H1 (cell line): Measurements from ENCODE around the gene TIMM23. TPM values are rescaled to one million over a fixed set of nuclear protein-coding genes. Genes with fewer than 3 reads are reported as not detected.

Experiments
- CTCF ChIA-PET: fragments of 300-600 bp; sonication (Branson Sonifier 250); formaldehyde crosslinking; loops from one replicate; lab custom pipeline; 2021; ENCODE audit not compliant: partially characterized antibody; lab: Charles Lee
- POLR2A ChIA-PET: fragments of 300-600 bp; sonication (Branson Sonifier 250); formaldehyde crosslinking; loops from one replicate; lab custom pipeline; 2021; ENCODE audit warnings: inconsistent platforms; ENCODE audit not compliant: partially characterized antibody; lab: Charles Lee
- DNase-seq, 2 experiments: peaks; one replicate each; pipeline versions ENCODE4 v3.0.0 to v3.0.0-alpha.2; 2010 to 2022; ENCODE audit warnings: low spot score in 2 of 2, low read depth in 1 of 2, mixed read lengths in 1 of 2
- FAIRE-seq: peaks from 2 replicates; lab custom pipeline; 2011; peaks lifted over from hg19 to GRCh38; lab: Jason Lieb, UNC
- H2AFZ ChIP-seq: 2 replicates; pipeline ENCODE4 v1.8.1; 2012; ENCODE audit warnings: low read length, inconsistent platforms
- H2AK5ac ChIP-seq: 2 replicates; pipeline ENCODE4 v1.6.1; 2013; ENCODE audit warnings: low read depth, low read length
- H2BK120ac ChIP-seq: replicated peaks from 2 replicates; pipeline ENCODE3; 2013; ENCODE audit warnings: low read depth, low read length, inconsistent platforms
- H2BK12ac ChIP-seq: 2 replicates; pipeline ENCODE4 v1.6.1; 2013; ENCODE audit warnings: low read depth, low read length
- H2BK15ac ChIP-seq: 2 replicates; pipeline ENCODE4 v1.6.1; 2013; ENCODE audit warnings: low read length
- H2BK20ac ChIP-seq: 2 replicates; pipeline ENCODE4 v1.6.1; 2013; ENCODE audit warnings: low read length
- H2BK5ac ChIP-seq: 2 replicates; pipeline ENCODE4 v1.6.1; 2013; ENCODE audit warnings: low read depth, low read length
- H3K14ac ChIP-seq: 2 replicates; pipeline ENCODE4 v1.6.1; 2013; ENCODE audit warnings: inconsistent platforms; ENCODE audit not compliant: insufficient read length
- H3K18ac ChIP-seq: 2 replicates; pipeline ENCODE4 v1.6.1; 2013; ENCODE audit warnings: low read length; ENCODE audit errors: extremely low read depth
- H3K23ac ChIP-seq: 2 replicates; pipeline ENCODE4 v1.6.1; 2013; ENCODE audit warnings: inconsistent platforms; ENCODE audit not compliant: insufficient read length
- H3K23me2 ChIP-seq: 2 replicates; pipeline ENCODE4 v1.6.1; 2013; ENCODE audit warnings: low read depth, low read length
- H3K27ac ChIP-seq: 2 replicates; pipeline ENCODE4 v1.6.1; 2011; ENCODE audit warnings: low read depth, low read length, inconsistent platforms
- H3K27me3 ChIP-seq, 4 experiments: replicated peaks in 1 of 4; 1 replicate in 1 of 4; 2 replicates in 3 of 4; pipeline versions ENCODE4 v1.6.1 to v1.8.1; 2011 to 2013; ENCODE audit warnings: low read length in 3 of 4, mild to moderate bottlenecking in 3 of 4, inconsistent platforms in 2 of 4, mixed read lengths in 2 of 4, moderate library complexity in 1 of 4; ENCODE audit not compliant: control insufficient read depth in 3 of 4, insufficient read depth in 3 of 4; ENCODE audit errors: extremely low read depth in 1 of 4
- H3K36me3 ChIP-seq, 4 experiments: 2 replicates each; pipeline versions ENCODE4 v1.6.1 to v1.8.1; 2011 to 2013; ENCODE audit warnings: mild to moderate bottlenecking in 4 of 4, low read length in 3 of 4, moderate library complexity in 2 of 4, control low read depth in 1 of 4, inconsistent platforms in 1 of 4; ENCODE audit not compliant: insufficient read depth in 4 of 4, control insufficient read depth in 2 of 4
- H3K4ac ChIP-seq: replicated peaks from 2 replicates; pipeline ENCODE3; 2013; ENCODE audit warnings: low read length, low read depth, mixed read lengths, inconsistent platforms; ENCODE audit not compliant: insufficient read length
- H3K4me1 ChIP-seq, 4 experiments: replicated peaks in 1 of 4; 1 replicate in 1 of 4; 2 replicates in 3 of 4; pipeline versions ENCODE4 v1.6.1 to v1.8.1; 2011 to 2013; ENCODE audit warnings: low read length in 3 of 4, inconsistent platforms in 2 of 4, mixed read lengths in 1 of 4; ENCODE audit not compliant: insufficient read depth in 4 of 4, control insufficient read depth in 3 of 4
- H3K4me2 ChIP-seq, 2 experiments: 2 replicates each; pipeline versions ENCODE4 v1.6.1 to v1.8.1; 2011 to 2013; ENCODE audit warnings: low read depth in 2 of 2, low read length in 2 of 2, control low read depth in 1 of 2, inconsistent platforms in 1 of 2, mild to moderate bottlenecking in 1 of 2; ENCODE audit not compliant: insufficient read depth in 1 of 2
- H3K4me3 ChIP-seq, 4 experiments: fragments of 200-600, 300-600 bp in 1 of 4; sonication (generic), shearing (Covaris generic), sonication (Bioruptor Twin) in 1 of 4; 2 replicates each; pipeline versions ENCODE4 v1.5.1 to v1.8.1; 2011 to 2016; ENCODE audit warnings: low read length in 4 of 4, low read depth in 3 of 4, control low read depth in 2 of 4, inconsistent platforms in 2 of 4, mild to moderate bottlenecking in 2 of 4, mixed read lengths in 1 of 4, moderate library complexity in 1 of 4; ENCODE audit not compliant: insufficient read depth in 2 of 4; ENCODE audit errors: extremely low read depth in 1 of 4
- H3K56ac ChIP-seq: replicated peaks from 2 replicates; pipeline ENCODE3; 2013; ENCODE audit warnings: low read depth, mild to moderate bottlenecking, mixed read lengths, low read length, inconsistent platforms; ENCODE audit not compliant: insufficient read length
- H3K79me1 ChIP-seq: 2 replicates; pipeline ENCODE4 v1.6.1; 2013; ENCODE audit warnings: low read depth, low read length, control low read depth
- H3K79me2 ChIP-seq, 2 experiments: 2 replicates each; pipeline versions ENCODE4 v1.6.1 to v1.8.1; 2012 to 2013; ENCODE audit warnings: low read length in 2 of 2, mild to moderate bottlenecking in 2 of 2, inconsistent platforms in 1 of 2; ENCODE audit not compliant: insufficient read depth in 2 of 2, control insufficient read depth in 1 of 2
- H3K9ac ChIP-seq, 4 experiments: replicated peaks in 1 of 4; 1 replicate in 1 of 4; 2 replicates in 3 of 4; pipeline versions ENCODE4 v1.6.1 to v1.8.1; 2011 to 2013; ENCODE audit warnings: low read depth in 3 of 4, low read length in 3 of 4, control low read depth in 2 of 4, mild to moderate bottlenecking in 2 of 4, moderate library complexity in 2 of 4, inconsistent platforms in 1 of 4; ENCODE audit errors: extremely low read depth in 1 of 4
- H3K9me3 ChIP-seq, 2 experiments: 2 replicates each; pipeline versions ENCODE4 v1.6.1 to v1.8.1; 2012 to 2013; ENCODE audit warnings: mild to moderate bottlenecking in 2 of 2, moderate library complexity in 2 of 2, control low read depth in 1 of 2, inconsistent platforms in 1 of 2, low read depth in 1 of 2, low read length in 1 of 2, mixed read lengths in 1 of 2; ENCODE audit not compliant: insufficient read depth in 2 of 2
- H4K20me1 ChIP-seq, 2 experiments: replicated peaks in 1 of 2; 2 replicates each; pipeline versions ENCODE3 to v1.8.1; 2011 to 2013; ENCODE audit warnings: inconsistent platforms in 2 of 2, low read length in 2 of 2, mild to moderate bottlenecking in 1 of 2; ENCODE audit not compliant: insufficient read depth in 2 of 2, control insufficient read depth in 1 of 2
- H4K5ac ChIP-seq: 2 replicates; pipeline ENCODE4 v1.6.1; 2013; ENCODE audit warnings: low read length, low read depth, mixed read lengths, inconsistent platforms; ENCODE audit not compliant: insufficient read length
- H4K8ac ChIP-seq: 2 replicates; pipeline ENCODE4 v1.8.0; 2013; ENCODE audit warnings: mild to moderate bottlenecking, moderate library complexity, low read length, inconsistent platforms; ENCODE audit not compliant: insufficient read depth; ENCODE audit errors: extremely low read depth
- H4K91ac ChIP-seq: replicated peaks from 2 replicates; pipeline ENCODE3; 2013; ENCODE audit warnings: low read length, mixed read lengths, inconsistent platforms; ENCODE audit not compliant: insufficient read length
- BACH1 ChIP-seq: IDR thresholded peaks from 2 replicates; pipeline ENCODE4 v1.6.1; 2012; ENCODE audit warnings: low read length, improper control_type of control experiment
- CBX8 ChIP-seq: fragments of 300-800, 300-1000 bp; sonication (generic); IDR thresholded peaks from 2 replicates; pipeline ENCODE4 v1.7.1; 2016; ENCODE audit warnings: low read depth, low read length, borderline replicate concordance
- CHD1 ChIP-seq: IDR thresholded peaks from 2 replicates; pipeline ENCODE4 v1.6.1; 2012; ENCODE audit warnings: low read depth, low read length, improper control_type of control experiment
- CREB1 ChIP-seq: IDR thresholded peaks from 2 replicates; pipeline ENCODE4 v1.6.1; 2012; ENCODE audit warnings: inconsistent platforms
- HDAC6 ChIP-seq: IDR thresholded peaks from one replicate; pipeline ENCODE4 v1.7.1; 2012; ENCODE audit warnings: low read depth, mild to moderate bottlenecking, inconsistent platforms, low read length, moderate library complexity
- PHF8 ChIP-seq: fragments of 200-600 bp; sonication (generic); conservative IDR thresholded peaks from 2 replicates; pipeline ENCODE4 v1.7.1; 2012; ENCODE audit warnings: low read depth, mild to moderate bottlenecking, inconsistent platforms, low read length, moderate library complexity
- RBBP5 ChIP-seq: IDR thresholded peaks from 2 replicates; pipeline ENCODE4 v1.7.1; 2012; ENCODE audit warnings: low read depth, mild to moderate bottlenecking, inconsistent platforms, low read length, moderate library complexity, borderline replicate concordance
- SIN3A ChIP-seq, 2 experiments: IDR thresholded peaks in 1 of 2; conservative IDR thresholded peaks in 1 of 2; 2 replicates each; pipeline ENCODE4 v1.6.1; 2011 to 2012; ENCODE audit warnings: low read length in 2 of 2, improper control_type of control experiment in 1 of 2, low read depth in 1 of 2, mild to moderate bottlenecking in 1 of 2
- SP2 ChIP-seq: IDR thresholded peaks from 2 replicates; pipeline ENCODE4 v1.6.1; 2012; ENCODE audit warnings: mild to moderate bottlenecking, low read length, inconsistent platforms
- TCF12 ChIP-seq: IDR thresholded peaks from 2 replicates; pipeline ENCODE4 v1.6.1; 2011; ENCODE audit warnings: low read depth, mild to moderate bottlenecking, low read length
- ZNF274 ChIP-seq: IDR thresholded peaks from 2 replicates; pipeline ENCODE4 v1.7.0; 2012; ENCODE audit warnings: low read length, borderline replicate concordance; ENCODE audit errors: extremely low read depth
- WGBS, 2 experiments: shearing (Covaris generic) in 1 of 2; methylation state at CpG; one replicate each; pipeline versions ENCODE4 v1.1.6 to v1.1.7; 2013 to 2015; ENCODE audit warnings: low lambda C conversion rate in 2 of 2, mixed read lengths in 2 of 2, inconsistent platforms in 1 of 2, low coverage in 1 of 2, missing lambda C conversion rate in 1 of 2; ENCODE audit not compliant: insufficient replicate concordance in 2 of 2, insufficient coverage in 1 of 2, insufficient read length in 1 of 2; ENCODE audit errors: extremely low coverage in 1 of 2, missing lambda C conversion rate in 1 of 2; 5-methylcytosine and 5-hydroxymethylcytosine counted together
- polyA plus RNA-seq, 7 experiments: library from polyadenylated mRNA; depleted of rRNA in 3 of 7; stranded (reverse) in 5 of 7; unstranded in 2 of 7; fragments of >200 nt in 5 of 7; fragments of 200-250 nt in 2 of 7; gene quantifications; 1 replicate in 5 of 7; 2 replicates in 1 of 7; 4 replicates in 1 of 7; pipeline versions ENCODE4 v1.2.1 to v1.2.3, GENCODE V29; 2011 to 2013; ENCODE audit warnings: missing spikeins in 2 of 7, mixed read lengths in 2 of 7
- total RNA-seq: library from RNA; stranded (reverse); fragmentation: NEBNext Ultra II Directional; extraction: Animal tissue kit (Norgen Biotek cat#: 25700); gene quantifications from 2 replicates; pipeline ENCODE4 v1.2.1, GENCODE V29; 2021
- TF ChIP-seq, protein P1 (sequence below): IDR thresholded peaks from 2 replicates; pipeline ENCODE4 v1.6.1; 2012; ENCODE audit warnings: inconsistent platforms
- TF ChIP-seq, protein P2 (sequence below): IDR thresholded peaks from 2 replicates; pipeline ENCODE4 v1.6.1; 2011; ENCODE audit warnings: low read depth, mild to moderate bottlenecking, low read length; ENCODE audit not compliant: insufficient read depth

The TIMM23 gene
- total and polyA plus RNA-seq, 2 of the 8 experiments (the other 6 are each of a cell fraction or from before 2014, with no cell fraction given) = 101 to 130 TPM

DNA sequence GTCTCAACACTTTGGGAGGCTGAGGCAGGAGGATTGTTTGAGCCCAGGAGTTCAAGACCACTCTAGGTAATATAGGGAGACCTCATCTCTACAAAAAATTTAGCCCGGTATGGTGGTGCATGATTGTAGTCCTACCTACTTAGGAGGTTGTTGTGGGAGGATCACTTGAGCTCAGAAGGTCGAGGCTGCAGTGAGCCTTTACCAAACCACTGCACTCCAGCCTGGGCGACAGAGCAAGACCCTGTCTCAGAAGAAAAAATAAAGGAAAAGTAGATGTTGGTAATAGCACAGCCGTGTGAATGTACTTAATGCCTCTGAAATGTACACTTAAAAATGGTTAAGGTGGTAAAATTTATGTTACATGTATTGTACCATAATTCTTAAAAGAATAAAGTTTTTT, 25.3 kb downstream of the TIMM23 start:
- Histone ChIP-seq H3K23ac (no peak overlapping the region), H2AFZ (no peak overlapping the region), H4K5ac (no peak overlapping the region), H3K18ac (no peak overlapping the region), H3K9ac (no peak overlapping the region), H3K23me2 (no peaks in the 10 kb centered on the region), H3K4ac (no peak overlapping the region), H4K20me1 (peaks cover 0 to 2% of the 10 kb centered on the region in 2 experiments), H3K9me3 (no peaks in the 10 kb centered on the region), H2BK15ac (no peak overlapping the region), H4K8ac (peak overlapping the region; percentile 51; the same call in 1 of the 2 replicates), H3K79me1 (no peaks in the 10 kb centered on the region; the same call in 1 of the 2 replicates), H3K4me3 (no peak overlapping the region), H3K14ac (no peak overlapping the region), H3K27me3 (no peaks in the 10 kb centered on the region), H3K79me2 (no peaks in the 10 kb centered on the region), H3K4me2 (no peak overlapping the region), H3K56ac (no peak overlapping the region), H3K4me1 (peaks cover 0 to 3% (median 0%) of the 10 kb centered on the region in 4 experiments; a peak in 2 of 7 replicates), H3K27ac (no peak overlapping the region), H2BK20ac (no peak overlapping the region), H2BK5ac (0 out of 2 replicates have a peak overlapping the region, but pooled peaks have one; percentile 49), H2BK12ac (no peak overlapping the region), H3K36me3 (peaks cover 7 to 42% (median 17%) of the 10 kb centered on the region in 4 experiments; a peak in 7 of 8 replicates), H2AK5ac (no peak overlapping the region), H4K91ac (no peak overlapping the region), H2BK120ac (no peak overlapping the region)
- DNase-seq (no peak), FAIRE-seq (no peak)
- CTCF ChIA-PET = interaction anchor here (0.8 kb wide), 1 partner anchor 34 kb away, joined by 3 read pairs; no protein-coding TSS in a partner anchor
- 95% methylated on average over 4 of the region's 4 CpGs; no CpG with 5 or more reads in 1 of the 2 experiments for WGBS, 2 experiments
- POLR2A ChIA-PET = interaction anchor here (1.2 kb wide), 1 partner anchor 12 kb away, joined by 3 read pairs; no protein-coding TSS in a partner anchor
- no peak for TF ChIP-seq HDAC6
- no peak for TF ChIP-seq CHD1
- TF ChIP-seq CREB1 = no peak
- TF ChIP-seq BACH1 = no peak
- no peak for TF ChIP-seq ZNF274
- TF ChIP-seq, protein P1, sequence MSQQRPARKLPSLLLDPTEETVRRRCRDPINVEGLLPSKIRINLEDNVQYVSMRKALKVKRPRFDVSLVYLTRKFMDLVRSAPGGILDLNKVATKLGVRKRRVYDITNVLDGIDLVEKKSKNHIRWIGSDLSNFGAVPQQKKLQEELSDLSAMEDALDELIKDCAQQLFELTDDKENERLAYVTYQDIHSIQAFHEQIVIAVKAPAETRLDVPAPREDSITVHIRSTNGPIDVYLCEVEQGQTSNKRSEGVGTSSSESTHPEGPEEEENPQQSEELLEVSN = no peak
- TF ChIP-seq, protein P2, sequence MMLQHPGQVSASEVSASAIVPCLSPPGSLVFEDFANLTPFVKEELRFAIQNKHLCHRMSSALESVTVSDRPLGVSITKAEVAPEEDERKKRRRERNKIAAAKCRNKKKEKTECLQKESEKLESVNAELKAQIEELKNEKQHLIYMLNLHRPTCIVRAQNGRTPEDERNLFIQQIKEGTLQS = no peak
- no peak for TF ChIP-seq SP2
- TF ChIP-seq CBX8 = no peak
- no peak for TF ChIP-seq TCF12
- no peak for TF ChIP-seq SIN3A (conservative IDR thresholded peaks at IDR 0.05 in 1 of 2, IDR thresholded peaks at IDR 0.05 in 1 of 2; ENCODE audit: low read depth in 1 of 2, low read length in 2 of 2)
- TF ChIP-seq RBBP5 = no peak
- TF ChIP-seq PHF8 = no peak
